Stimulated activated naive CD8-positive, alpha-beta T cell treated with anti-CD3 and anti-CD28 coated beads, Interleukin-15, amount 100 ng/mL, for 72 hours (primary cell): ENCODE results near the gene BUD23.
"Not testable (repeated sequence)": the region's sequence is repeated elsewhere in the genome, so short reads cannot be mapped to it uniquely, and the experiment has no call there.

ENCODE experiments used
- ATAC-seq: fragments of 150-1000 bp; cut with Tn5 transposase; 2 replicates; pipeline ENCODE4 v1.10.0; 2021; ENCODE audit warnings: mild to moderate bottlenecking, moderate library complexity
- DNase-seq, 2 donors: peaks; one replicate each; pipeline ENCODE4 v3.0.0; 2021 to 2022
- H3K27ac Mint-ChIP-seq, 2 donors: one replicate each; pipeline ENCODE4 v1.8.0; 2022; ENCODE audit warnings: mild to moderate bottlenecking in 2 of 2, mixed read lengths in 2 of 2, moderate library complexity in 2 of 2
- H3K27me3 Mint-ChIP-seq: one replicate; pipeline ENCODE4 v1.8.0; 2022; ENCODE audit warnings: mixed read lengths
- H3K4me1 Mint-ChIP-seq: one replicate; pipeline ENCODE4 v1.8.0; 2022; ENCODE audit warnings: mild to moderate bottlenecking, mixed read lengths
- H3K4me3 Mint-ChIP-seq, 2 donors: one replicate each; pipeline ENCODE4 v1.8.0; 2022; ENCODE audit warnings: mild to moderate bottlenecking in 2 of 2, mixed read lengths in 2 of 2, moderate library complexity in 1 of 2
- H3K9me3 Mint-ChIP-seq, 2 donors: one replicate each; pipeline ENCODE4 v1.8.0; 2022; ENCODE audit warnings: mixed read lengths in 2 of 2

BUD23 gene

GRCh38 chr7:73703757-73704639 is 20.6 kb downstream of the BUD23 start:
- peak; percentile 56 for ATAC-seq
- peaks cover 32% of the 10 kb centered on the region for H3K4me1 Mint-ChIP-seq
- H3K27me3 Mint-ChIP-seq = no peaks in the 10 kb centered on the region
- peak overlapping the region; percentile 12 to 13 for H3K4me3 Mint-ChIP-seq
- no peak overlapping the region for H3K27ac Mint-ChIP-seq
- no peaks in the 10 kb centered on the region for H3K9me3 Mint-ChIP-seq
- no peak for DNase-seq

- ATAC-seq (no peak), DNase-seq (no peak)
- Mint-ChIP-seq H3K4me3 (no peak overlapping the region), H3K9me3 (no peaks in the 10 kb centered on the region), H3K27ac (no peak overlapping the region), H3K27me3 (no peaks in the 10 kb centered on the region), H3K4me1 (peaks cover 32% of the 10 kb centered on the region)
These were observed 21.5 kb downstream of the BUD23 start for GRCh38 chr7:73704640-73705550.

- H3K27ac Mint-ChIP-seq = peak overlapping the region in 1 of 2 donors; percentile 27
- no peak overlapping the region for H3K4me3 Mint-ChIP-seq
- H3K4me1 Mint-ChIP-seq = peaks cover 32% of the 10 kb centered on the region
- DNase-seq (no peak), ATAC-seq (no peak)
- H3K27me3 Mint-ChIP-seq = no peaks in the 10 kb centered on the region
- no peaks in the 10 kb centered on the region for H3K9me3 Mint-ChIP-seq
These were observed 22.1 kb downstream of the BUD23 start for GRCh38 chr7:73705551-73705920.

- ATAC-seq (peak; percentile 67), DNase-seq (no peak)
- Mint-ChIP-seq H3K27ac (no peak overlapping the region), H3K9me3 (no peaks in the 10 kb centered on the region), H3K4me3 (no peak overlapping the region), H3K27me3 (no peaks in the 10 kb centered on the region), H3K4me1 (peaks cover 32% of the 10 kb centered on the region)
These were observed 23.0 kb downstream of the BUD23 start for GRCh38 chr7:73706126-73707044.

GRCh38 chr7:73707045-73707631 is 23.7 kb downstream of the BUD23 start:
- Mint-ChIP-seq H3K27me3 (no peaks in the 10 kb centered on the region), H3K4me3 (no peak overlapping the region), H3K27ac (peak overlapping the region in 1 of 2 donors; percentile 21), H3K4me1 (peaks cover 26% of the 10 kb centered on the region), H3K9me3 (no peaks in the 10 kb centered on the region)
- DNase-seq = peak in 1 of 2 donors; percentile 27
- peak; percentile 24 for ATAC-seq

- no peaks in the 10 kb centered on the region for H3K27me3 Mint-ChIP-seq
- H3K27ac Mint-ChIP-seq = no peak overlapping the region
- peak; percentile 3 for ATAC-seq
- no peak for DNase-seq
- no peaks in the 10 kb centered on the region for H3K9me3 Mint-ChIP-seq
- no peak overlapping the region for H3K4me3 Mint-ChIP-seq
- H3K4me1 Mint-ChIP-seq = peaks cover 25% of the 10 kb centered on the region
These were observed 25.7 kb downstream of the BUD23 start for GRCh38 chr7:73708961-73709549.

- DNase-seq = no peak
- H3K4me1 Mint-ChIP-seq = peaks cover 31% of the 10 kb centered on the region
- no peak overlapping the region for H3K4me3 Mint-ChIP-seq
- no peak overlapping the region for H3K27ac Mint-ChIP-seq
- H3K27me3 Mint-ChIP-seq = no peaks in the 10 kb centered on the region
- no peaks in the 10 kb centered on the region for H3K9me3 Mint-ChIP-seq
- ATAC-seq = no peak
These were observed 29.4 kb downstream of the BUD23 start for GRCh38 chr7:73712773-73713172.

GRCh38 chr7:73713319-73713718 is 29.9 kb downstream of the BUD23 start:
- H3K27me3 Mint-ChIP-seq, H3K27ac Mint-ChIP-seq, DNase-seq, H3K9me3 Mint-ChIP-seq, H3K4me3 Mint-ChIP-seq, ATAC-seq: not testable (repeated sequence)
- peaks cover 37% of the 10 kb centered on the region for H3K4me1 Mint-ChIP-seq

- Mint-ChIP-seq H3K27me3 (peaks cover 11% of the 10 kb centered on the region), H3K4me3 (no peak overlapping the region), H3K9me3 (no peaks in the 10 kb centered on the region), H3K27ac (no peak overlapping the region), H3K4me1 (peaks cover 49% of the 10 kb centered on the region)
- ATAC-seq (peak; percentile 31), DNase-seq (peak in 1 of 2 donors; percentile 36)
These were observed 32.4 kb downstream of the BUD23 start for GRCh38 chr7:73715648-73716317.

- peaks cover 49% of the 10 kb centered on the region for H3K4me1 Mint-ChIP-seq
- ATAC-seq (no peak), DNase-seq (no peak)
- H3K4me3 Mint-ChIP-seq = no peak overlapping the region
- peaks cover 17% of the 10 kb centered on the region for H3K27me3 Mint-ChIP-seq
- no peaks in the 10 kb centered on the region for H3K9me3 Mint-ChIP-seq
- peak overlapping the region in 1 of 2 donors; percentile 79 for H3K27ac Mint-ChIP-seq
These were observed 33.0 kb downstream of the BUD23 start for GRCh38 chr7:73716318-73716890.

GRCh38 chr7:73717025-73717807 is 33.8 kb downstream of the BUD23 start:
- Mint-ChIP-seq H3K27ac (peak overlapping the region; percentile 36 to 60), H3K4me3 (peak overlapping the region; percentile 80 to 86), H3K27me3 (peaks cover 19% of the 10 kb centered on the region), H3K4me1 (peaks cover 49% of the 10 kb centered on the region), H3K9me3 (no peaks in the 10 kb centered on the region)
- ATAC-seq (peak; percentile 24), DNase-seq (no peak)

- Mint-ChIP-seq H3K9me3 (no peaks in the 10 kb centered on the region), H3K4me3 (peak overlapping the region; percentile 80 to 86), H3K4me1 (peaks cover 42% of the 10 kb centered on the region), H3K27me3 (peaks cover 19% of the 10 kb centered on the region), H3K27ac (peak overlapping the region; percentile 60 to 70)
- peak; percentile 86 for ATAC-seq
- peak; percentile 66 to 78 for DNase-seq
These were observed 34.6 kb downstream of the BUD23 start for GRCh38 chr7:73717991-73718405.

- Mint-ChIP-seq H3K27ac (no peak overlapping the region), H3K4me3 (peak overlapping the region; percentile 80 to 86), H3K9me3 (no peaks in the 10 kb centered on the region), H3K27me3 (peaks cover 19% of the 10 kb centered on the region), H3K4me1 (peaks cover 42% of the 10 kb centered on the region)
- ATAC-seq = peak; percentile 6
- peak; percentile 34 to 39 for DNase-seq
These were observed 35.1 kb downstream of the BUD23 start for GRCh38 chr7:73718438-73718881.
